IMR-90 (cell line): Measurements from ENCODE around the gene RASGEF1C. TPM values are rescaled to one million over a fixed set of nuclear protein-coding genes. Genes with fewer than 3 reads are reported as not detected.

Source experiments
- ATAC-seq: fragments of 200-7000 bp; cut with Tn5 transposase; 2 replicates; pipeline ENCODE4 v1.9.1; 2020; ENCODE audit warnings: low read depth, mild to moderate bottlenecking, moderate library complexity
- BruUV-seq: library from RNA; stranded (reverse); fragments of 400-500 nt; replicated peaks from 2 replicates; lab custom pipeline; 2021; lab: Mats Ljungman, UMichigan
- CTCF ChIA-PET: fragments of 300-600 bp; formaldehyde crosslinking; extraction: SDS; loops from one replicate; lab custom pipeline; 2021; ENCODE audit warnings: antibody characterized with exemption; lab: Yijun Ruan, JAX
- POLR2A ChIA-PET: fragments of 300-600 bp; sonication (Branson Sonifier 250); formaldehyde crosslinking; loops from one replicate; lab custom pipeline; 2022; ENCODE audit warnings: antibody characterized with exemption; ENCODE audit not compliant: unreplicated experiment; lab: Charles Lee
- DNase-seq: peaks from one replicate; pipeline ENCODE4 v3.0.0; 2013
- H2AFZ ChIP-seq: replicated peaks from 2 replicates; pipeline ENCODE3; 2013; ENCODE audit warnings: low read length, mild to moderate bottlenecking; ENCODE audit not compliant: poor library complexity
- H2AK5ac ChIP-seq: 2 replicates; pipeline ENCODE4 v1.6.1; 2013; ENCODE audit warnings: low read depth, low read length, inconsistent platforms
- H2AK9ac ChIP-seq: replicated peaks from 2 replicates; pipeline ENCODE3; 2013; ENCODE audit warnings: mild to moderate bottlenecking, low read depth, low read length, moderate library complexity; ENCODE audit not compliant: poor library complexity
- H2BK120ac ChIP-seq: 2 replicates; pipeline ENCODE4 v1.6.1; 2013; ENCODE audit warnings: low read depth, low read length, inconsistent platforms
- H2BK15ac ChIP-seq: 3 replicates; pipeline ENCODE4 v1.6.1; 2013; ENCODE audit warnings: low read depth, low read length, inconsistent platforms
- H2BK20ac ChIP-seq: 2 replicates; pipeline ENCODE4 v1.6.1; 2013; ENCODE audit warnings: low read depth, mild to moderate bottlenecking, inconsistent platforms, low read length, moderate library complexity
- H2BK5ac ChIP-seq: 2 replicates; pipeline ENCODE4 v1.6.1; 2013; ENCODE audit warnings: mild to moderate bottlenecking, low read depth, low read length, inconsistent platforms; ENCODE audit not compliant: poor library complexity, severe bottlenecking
- H3K14ac ChIP-seq: replicated peaks from 2 replicates; pipeline ENCODE4 v1.6.1; 2013; ENCODE audit warnings: low read depth, low read length, inconsistent platforms
- H3K18ac ChIP-seq: 2 replicates; pipeline ENCODE4 v1.6.1; 2013; ENCODE audit warnings: low read depth, low read length, control low read depth
- H3K23ac ChIP-seq: 2 replicates; pipeline ENCODE4 v1.6.1; 2013; ENCODE audit warnings: low read depth, low read length, inconsistent platforms
- H3K27ac ChIP-seq: 2 replicates; pipeline ENCODE4 v1.5.1; 2013; ENCODE audit warnings: mild to moderate bottlenecking, control low read depth, low read length; ENCODE audit not compliant: insufficient read depth
- H3K27me3 ChIP-seq: 2 replicates; pipeline ENCODE4 v1.6.1; 2013; ENCODE audit warnings: low read length; ENCODE audit not compliant: control insufficient read depth, insufficient read depth
- H3K36me3 ChIP-seq: 2 replicates; pipeline ENCODE4 v1.6.1; 2013; ENCODE audit warnings: low read length, mixed read lengths; ENCODE audit not compliant: control insufficient read depth, insufficient read depth
- H3K4ac ChIP-seq: 2 replicates; pipeline ENCODE4 v1.6.1; 2013; ENCODE audit warnings: low read depth, low read length, inconsistent platforms
- H3K4me1 ChIP-seq: 2 replicates; pipeline ENCODE4 v1.6.1; 2013; ENCODE audit warnings: low read length, mixed read lengths; ENCODE audit not compliant: control insufficient read depth, insufficient read depth
- H3K4me2 ChIP-seq: 2 replicates; pipeline ENCODE4 v1.6.1; 2013; ENCODE audit warnings: low read depth, mild to moderate bottlenecking, control low read depth, low read length, moderate library complexity
- H3K4me3 ChIP-seq: 2 replicates; pipeline ENCODE4 v1.5.1; 2013; ENCODE audit warnings: low read depth, mild to moderate bottlenecking, control low read depth, low read length, moderate library complexity; ENCODE audit not compliant: insufficient read depth
- H3K56ac ChIP-seq: 2 replicates; pipeline ENCODE4 v1.6.1; 2013; ENCODE audit warnings: low read length, inconsistent platforms; ENCODE audit not compliant: insufficient read depth; ENCODE audit errors: extremely low read depth
- H3K79me1 ChIP-seq, 2 experiments: 2 replicates each; pipeline ENCODE4 v1.6.1; 2013; ENCODE audit warnings: low read length in 2 of 2, inconsistent platforms in 1 of 2, low read depth in 1 of 2
- H3K9ac ChIP-seq: 2 replicates; pipeline ENCODE4 v1.6.1; 2013; ENCODE audit warnings: low read depth, low read length, control low read depth
- H3K9me1 ChIP-seq: 2 replicates; pipeline ENCODE4 v1.6.1; 2013; ENCODE audit warnings: low read length, inconsistent platforms; ENCODE audit not compliant: insufficient read depth
- H3K9me3 ChIP-seq: 2 replicates; pipeline ENCODE4 v1.6.1; 2013; ENCODE audit warnings: low read length; ENCODE audit not compliant: control insufficient read depth, insufficient read depth
- H4K20me1 ChIP-seq: 2 replicates; pipeline ENCODE4 v1.6.1; 2013; ENCODE audit warnings: low read length, inconsistent platforms; ENCODE audit not compliant: insufficient read depth
- H4K5ac ChIP-seq: 2 replicates; pipeline ENCODE4 v1.6.1; 2013; ENCODE audit warnings: mild to moderate bottlenecking, low read depth, low read length, control low read depth
- H4K8ac ChIP-seq, 2 experiments: 2 replicates each; pipeline ENCODE4 v1.6.1; 2013; ENCODE audit warnings: low read depth in 2 of 2, low read length in 2 of 2, control low read depth in 1 of 2, inconsistent platforms in 1 of 2
- H4K91ac ChIP-seq: 2 replicates; pipeline ENCODE4 v1.6.1; 2013; ENCODE audit warnings: low read depth, low read length, inconsistent platforms; ENCODE audit not compliant: insufficient read depth
- BHLHE40 ChIP-seq: fragments of 150-350 bp; IDR thresholded peaks from 2 replicates; pipeline ENCODE4 v1.6.1; 2016; ENCODE audit warnings: mild to moderate bottlenecking, low read depth, low read length
- CEBPB ChIP-seq: IDR thresholded peaks from 2 replicates; pipeline ENCODE4 v1.6.1; 2012; ENCODE audit warnings: low read depth, low read length, improper control_type of control experiment
- CTCF ChIP-seq: conservative IDR thresholded peaks from 2 replicates; pipeline ENCODE4 v1.5.1; 2012; ENCODE audit warnings: mild to moderate bottlenecking, low read depth, low read length, improper control_type of control experiment
- RAD21 ChIP-seq: IDR thresholded peaks from 2 replicates; pipeline ENCODE4 v1.6.1; 2012; ENCODE audit warnings: low read length, improper control_type of control experiment
- RFX5 ChIP-seq: IDR thresholded peaks from 2 replicates; pipeline ENCODE4 v1.8.0; 2012; ENCODE audit warnings: low read depth, mild to moderate bottlenecking, low read length, moderate library complexity
- USF2 ChIP-seq: fragments of 150-350 bp; IDR thresholded peaks from 2 replicates; pipeline ENCODE4 v1.6.1; 2017; ENCODE audit warnings: mild to moderate bottlenecking, antibody characterized with exemption, low read length, low read depth
- WGBS, 2 experiments: methylation state at CpG; one replicate each; pipeline versions ENCODE4 v1.1.5 to v1.1.7; 2013; ENCODE audit warnings: missing lambda C conversion rate in 2 of 2; ENCODE audit not compliant: insufficient read length in 1 of 2; ENCODE audit errors: extremely low coverage in 2 of 2; 5-methylcytosine and 5-hydroxymethylcytosine counted together
- dilution Hi-C: fragments of 300-500 bp; cut with HindIII; formaldehyde crosslinking; loops from one replicate; pipeline ENCODE4 v1.14.3; 2018; ENCODE audit warnings: low sequenced_read_pairs; ENCODE audit not compliant: unreplicated experiment
- in situ Hi-C: fragments of 300-500 bp; cut with MboI; formaldehyde crosslinking; loops from 3 replicates; pipeline ENCODE4 v1.14.3; 2019; ENCODE audit warnings: low sequenced_read_pairs, inconsistent platforms, mixed read lengths
- intact Hi-C: fragments of 100-400 bp; cut with micrococcal nuclease; formaldehyde crosslinking; loops from 2 replicates; pipeline ENCODE4 v1.10.0; 2022
- polyA plus RNA-seq, 3 experiments: library from polyadenylated mRNA; depleted of rRNA; stranded (reverse); fragments of >200 nt; gene quantifications; 2 replicates each; pipeline ENCODE4 v1.2.3, GENCODE V29; 2012; ENCODE audit warnings: low replicate concordance in 1 of 3
- total RNA-seq: library from RNA; depleted of rRNA; stranded (reverse); fragments of >200 nt; gene quantifications from 2 replicates; pipeline ENCODE4 v1.2.3, GENCODE V29; 2012

RASGEF1C gene
- total and polyA plus RNA-seq, 2 of the 4 experiments (the other 2 are of a cell fraction) = not detected

DNA sequence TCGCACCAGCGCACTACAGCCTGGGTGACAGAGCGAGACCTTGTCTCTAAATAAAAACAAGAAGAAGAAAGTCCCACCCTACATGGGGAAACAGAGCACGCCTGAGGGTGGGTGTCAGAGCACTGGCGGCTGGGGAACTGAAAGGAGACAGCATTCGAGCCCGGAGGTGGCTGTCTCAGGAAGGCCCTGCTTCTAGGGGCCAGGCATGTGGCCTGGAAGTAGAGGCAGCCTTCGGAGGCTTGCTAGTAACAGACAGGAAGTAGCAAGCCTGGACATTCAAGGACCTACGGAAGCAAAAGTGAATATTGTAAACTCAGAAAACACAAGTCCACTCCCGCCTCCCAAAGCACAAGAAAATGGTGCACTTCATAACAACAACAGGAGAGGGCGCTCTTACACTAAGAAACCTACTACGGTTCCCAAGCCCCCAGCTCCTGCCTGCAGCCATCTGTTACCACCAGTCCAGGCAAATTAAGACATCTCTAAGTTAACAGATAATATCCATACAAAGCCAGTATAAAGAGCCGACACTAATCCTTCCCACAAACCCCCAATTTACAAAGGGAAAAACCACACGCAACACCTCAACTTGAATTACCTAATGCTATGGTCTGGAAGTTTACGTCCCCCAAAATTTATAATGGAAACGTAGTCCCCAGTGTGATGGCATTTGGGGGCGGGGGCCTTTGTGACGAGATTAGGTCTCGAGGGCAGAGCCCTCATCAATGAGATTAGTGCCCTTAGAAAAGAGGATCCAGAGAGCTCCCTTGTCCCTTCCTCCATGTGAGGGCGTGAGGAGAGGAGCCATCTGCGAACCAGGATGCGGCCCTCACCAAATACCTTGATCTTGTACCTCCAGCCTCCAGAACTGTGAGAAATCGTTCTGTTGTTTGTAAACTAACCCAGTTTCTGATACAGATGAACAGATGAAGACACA lies 7.7 kb downstream of the RASGEF1C start:
- no peaks in the 10 kb centered on the region for H4K20me1 ChIP-seq
- no peak overlapping the region for H3K4me3 ChIP-seq
- H2BK5ac ChIP-seq = no peak overlapping the region
- TF ChIP-seq RFX5 (no peak), USF2 (no peak), CEBPB (no peak), CTCF (peak; percentile 13; the same call in 1 of the 2 replicates), BHLHE40 (no peak), RAD21 (peak; percentile 32)
- no peak overlapping the region for H4K5ac ChIP-seq
- H4K91ac ChIP-seq = no peak overlapping the region
- no peak overlapping the region for H3K14ac ChIP-seq
- DNase-seq (no peak), ATAC-seq (no peak)
- H3K36me3 ChIP-seq = no peaks in the 10 kb centered on the region
- BruUV-seq = no TSS peak
- no peak overlapping the region for H2AFZ ChIP-seq
- WGBS, 2 experiments = 100% methylated on average over 3 of the region's 23 CpGs; no CpG with 5 or more reads in 1 of the 2 experiments
- H3K4ac ChIP-seq = no peak overlapping the region
- intact Hi-C loops (loop anchor here (10.0 kb wide), 1 partner anchor 403 kb away; no protein-coding TSS in a partner anchor), dilution Hi-C loops (no loop called here), in situ Hi-C loops (no loop called here)
- no peak overlapping the region for H2BK120ac ChIP-seq
- H3K4me1 ChIP-seq = no peaks in the 10 kb centered on the region
- no peak overlapping the region for H3K9ac ChIP-seq
- H2BK15ac ChIP-seq = no peak overlapping the region
- H3K56ac ChIP-seq = no peak overlapping the region
- no peaks in the 10 kb centered on the region for H3K9me3 ChIP-seq
- H2AK9ac ChIP-seq = no peak overlapping the region
- ChIA-PET CTCF (no interaction called here), POLR2A (no interaction called here)
- H3K18ac ChIP-seq = no peak overlapping the region
- H3K4me2 ChIP-seq = no peak overlapping the region
- H3K79me1 ChIP-seq = no peaks in the 10 kb centered on the region
- no peak overlapping the region for H3K27ac ChIP-seq
- H3K23ac ChIP-seq = no peak overlapping the region
- no peaks in the 10 kb centered on the region for H3K9me1 ChIP-seq
- no peak overlapping the region for H4K8ac ChIP-seq
- H3K27me3 ChIP-seq = 0 out of 2 replicates have a peak, but pooled peaks cover 4% of the 10 kb centered on the region
- no peak overlapping the region for H2AK5ac ChIP-seq
- no peak overlapping the region for H2BK20ac ChIP-seq
